HEK293 (cell line): ENCODE measurements around the gene TXNDC15.

ENCODE experiments used
- GLIS1 ChIP-seq: fragments of 450-650 bp; formaldehyde crosslinking; IDR thresholded peaks from 2 replicates; pipeline ENCODE4 v1.5.1; 2016; ENCODE audit warnings: missing biosample characterization, missing genetic modification characterization
- KLF7 ChIP-seq: fragments of 450-650 bp; formaldehyde crosslinking; IDR thresholded peaks from 2 replicates; pipeline ENCODE4 v1.5.1; 2016; ENCODE audit warnings: missing biosample characterization, missing genetic modification characterization, borderline replicate concordance
- WT1 ChIP-seq: fragments of 450-650 bp; formaldehyde crosslinking; IDR thresholded peaks from 2 replicates; pipeline ENCODE4 v1.5.1; 2016; ENCODE audit warnings: missing biosample characterization, missing genetic modification characterization
- ZBTB21 ChIP-seq: fragments of 450-650 bp; formaldehyde crosslinking; IDR thresholded peaks from 2 replicates; pipeline ENCODE4 v1.5.1; 2017; ENCODE audit warnings: missing biosample characterization, missing genetic modification characterization
- ZEB2 ChIP-seq: fragments of 450-650 bp; formaldehyde crosslinking; IDR thresholded peaks from 2 replicates; pipeline ENCODE4 v1.5.1; 2016; ENCODE audit warnings: missing biosample characterization, missing genetic modification characterization
- ZFP41 ChIP-seq: fragments of 450-650 bp; formaldehyde crosslinking; IDR thresholded peaks from 2 replicates; pipeline ENCODE4 v1.5.1; 2016; ENCODE audit warnings: missing biosample characterization, missing genetic modification characterization, borderline replicate concordance
- ZFP69B ChIP-seq: fragments of 450-650 bp; formaldehyde crosslinking; IDR thresholded peaks from 2 replicates; pipeline ENCODE4 v1.5.1; 2016; ENCODE audit warnings: missing biosample characterization, missing genetic modification characterization
- ZNF132 ChIP-seq: fragments of 450-650 bp; formaldehyde crosslinking; IDR thresholded peaks from 2 replicates; pipeline ENCODE4 v1.5.1; 2017; ENCODE audit warnings: missing biosample characterization, missing genetic modification characterization, borderline replicate concordance
- ZNF146 ChIP-seq: fragments of 450-650 bp; formaldehyde crosslinking; IDR thresholded peaks from 2 replicates; pipeline ENCODE4 v1.5.1; 2016; ENCODE audit warnings: missing biosample characterization, missing genetic modification characterization
- ZNF302 ChIP-seq: fragments of 450-650 bp; formaldehyde crosslinking; IDR thresholded peaks from 2 replicates; pipeline ENCODE4 v1.5.1; 2016; ENCODE audit warnings: missing biosample characterization, missing genetic modification characterization, low read depth
- ZNF335 ChIP-seq: fragments of 450-650 bp; formaldehyde crosslinking; conservative IDR thresholded peaks from 2 replicates; pipeline ENCODE4 v1.5.1; 2016; ENCODE audit warnings: missing biosample characterization, missing genetic modification characterization
- ZNF391 ChIP-seq: fragments of 450-650 bp; formaldehyde crosslinking; IDR thresholded peaks from 2 replicates; pipeline ENCODE4 v1.5.1; 2016; ENCODE audit warnings: low read depth, missing biosample characterization, missing genetic modification characterization, borderline replicate concordance
- ZNF529 ChIP-seq: fragments of 450-650 bp; formaldehyde crosslinking; IDR thresholded peaks from 2 replicates; pipeline ENCODE4 v1.5.1; 2017; ENCODE audit warnings: missing genetic modification characterization, missing biosample characterization; ENCODE audit not compliant: insufficient replicate concordance
- ZNF560 ChIP-seq: fragments of 450-650 bp; formaldehyde crosslinking; IDR thresholded peaks from 2 replicates; pipeline ENCODE4 v1.5.1; 2017; ENCODE audit warnings: missing biosample characterization, missing genetic modification characterization, borderline replicate concordance
- ZNF561 ChIP-seq: fragments of 450-650 bp; IDR thresholded peaks from 2 replicates; pipeline ENCODE4 v1.5.1; 2018; ENCODE audit warnings: missing biosample characterization, missing genetic modification characterization, borderline replicate concordance
- ZNF623 ChIP-seq: fragments of 450-650 bp; formaldehyde crosslinking; IDR thresholded peaks from 2 replicates; pipeline ENCODE4 v1.5.1; 2016; ENCODE audit warnings: missing biosample characterization, missing genetic modification characterization
- ZNF791 ChIP-seq: fragments of 450-650 bp; formaldehyde crosslinking; IDR thresholded peaks from 2 replicates; pipeline ENCODE4 v1.5.1; 2016; ENCODE audit warnings: missing biosample characterization, missing genetic modification characterization
- ZSCAN23 ChIP-seq: fragments of 450-650 bp; formaldehyde crosslinking; IDR thresholded peaks from 2 replicates; pipeline ENCODE4 v1.5.1; 2016; ENCODE audit warnings: missing biosample characterization, missing genetic modification characterization
- ZSCAN30 ChIP-seq: fragments of 450-650 bp; IDR thresholded peaks from 2 replicates; pipeline ENCODE4 v1.5.1; 2018; ENCODE audit warnings: missing biosample characterization, mild to moderate bottlenecking, missing genetic modification characterization, moderate library complexity
- TF ChIP-seq, protein P1 (sequence below): fragments of 450-650 bp; formaldehyde crosslinking; IDR thresholded peaks from 2 replicates; pipeline ENCODE4 v1.5.1; 2016; ENCODE audit warnings: missing biosample characterization, missing genetic modification characterization
- TF ChIP-seq, protein P2 (sequence below): fragments of 450-650 bp; formaldehyde crosslinking; IDR thresholded peaks from 2 replicates; pipeline ENCODE4 v1.5.1; 2017; ENCODE audit warnings: missing biosample characterization, missing genetic modification characterization
- TF ChIP-seq, protein P3 (sequence below): fragments of 450-650 bp; formaldehyde crosslinking; IDR thresholded peaks from 2 replicates; pipeline ENCODE4 v1.5.1; 2016; ENCODE audit warnings: missing biosample characterization, missing genetic modification characterization
- TF ChIP-seq, protein P4 (sequence below): fragments of 450-650 bp; formaldehyde crosslinking; IDR thresholded peaks from 2 replicates; pipeline ENCODE4; 2016; ENCODE audit warnings: missing biosample characterization, missing genetic modification characterization
- TF ChIP-seq, protein P5 (sequence below): fragments of 450-650 bp; formaldehyde crosslinking; IDR thresholded peaks from 2 replicates; pipeline ENCODE4 v1.5.1; 2016; ENCODE audit warnings: missing biosample characterization, missing genetic modification characterization, borderline replicate concordance
- TF ChIP-seq, protein P6 (sequence below): fragments of 450-650 bp; IDR thresholded peaks from 2 replicates; pipeline ENCODE4 v1.5.1; 2018; ENCODE audit warnings: missing biosample characterization, missing genetic modification characterization

TXNDC15 gene

DNA sequence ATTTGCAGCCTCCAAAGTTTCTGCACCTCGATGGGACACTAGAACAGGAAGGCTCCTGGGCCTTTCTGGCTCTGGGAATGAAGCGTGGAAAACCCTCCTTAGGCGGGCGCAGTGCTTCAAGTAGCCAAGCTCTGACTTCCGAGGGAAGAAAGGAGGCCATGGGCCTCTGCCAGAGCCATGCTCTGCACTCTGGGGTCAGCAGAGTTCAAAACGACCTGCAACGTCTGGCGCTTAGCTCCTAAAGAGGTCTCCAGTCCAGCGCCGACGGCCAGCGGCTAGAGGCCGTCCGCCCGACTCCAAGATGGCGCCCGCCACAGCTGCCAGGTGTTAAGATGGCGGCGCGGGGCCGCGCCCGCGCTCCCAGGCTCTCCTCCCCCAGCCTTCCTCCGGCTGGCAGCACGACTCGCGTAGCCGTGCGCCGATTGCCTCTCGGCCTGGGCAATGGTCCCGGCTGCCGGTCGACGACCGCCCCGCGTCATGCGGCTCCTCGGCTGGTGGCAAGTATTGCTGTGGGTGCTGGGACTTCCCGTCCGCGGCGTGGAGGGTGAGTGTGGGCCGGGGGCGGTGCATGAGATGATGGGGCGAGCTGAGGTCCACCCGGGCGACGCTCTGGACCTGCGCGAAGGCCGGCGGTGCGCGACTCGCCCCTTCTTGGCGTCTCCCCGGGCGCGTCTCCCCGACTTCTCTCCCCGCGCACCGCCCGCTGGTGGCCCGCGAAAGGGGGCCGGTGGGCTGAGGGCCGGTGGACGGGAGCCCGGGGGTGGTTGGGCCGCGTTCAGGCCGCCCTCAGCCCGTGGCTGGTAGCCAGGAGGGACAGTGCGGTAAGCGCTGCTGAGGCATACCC, at the start of gene TXNDC15 (continued):
- TF ChIP-seq ZNF561 (tag by site-specific recombination) (0 out of 2 replicates have a peak, but pooled peaks have one; percentile 66), ZNF623 (tag by site-specific recombination) (no peak), ZNF302 (tag by site-specific recombination) (no peak), ZSCAN30 (tag by site-specific recombination) (peak; percentile 85; the same call in 1 of the 2 replicates), ZFP69B (tag by site-specific recombination) (peak; percentile 73), KLF7 (tag by site-specific recombination) (peak; percentile 78; the same call in 1 of the 2 replicates), ZNF335 (tag by site-specific recombination) (peak; percentile 84), ZNF391 (peak; percentile 71; the same call in 1 of the 2 replicates), ZNF529 (tag by site-specific recombination) (no peak), ZNF146 (tag by site-specific recombination) (peak; percentile 52; the same call in 1 of the 2 replicates), ZFP41 (0 out of 2 replicates have a peak, but pooled peaks have one; percentile 58), ZNF560 (tag by site-specific recombination) (0 out of 2 replicates have a peak, but pooled peaks have one; percentile 34), ZBTB21 (tag by site-specific recombination) (peak; percentile 49; the same call in 1 of the 2 replicates), ZNF791 (tag by site-specific recombination) (no peak), WT1 (tag by site-specific recombination) (peak; percentile 59), ZNF132 (no peak), ZSCAN23 (tag by site-specific recombination) (peak; percentile 65; the same call in 1 of the 2 replicates), ZEB2 (peak; percentile 92), GLIS1 (tag by site-specific recombination) (peak; percentile 31; the same call in 1 of the 2 replicates)
- TF ChIP-seq, protein P1, sequence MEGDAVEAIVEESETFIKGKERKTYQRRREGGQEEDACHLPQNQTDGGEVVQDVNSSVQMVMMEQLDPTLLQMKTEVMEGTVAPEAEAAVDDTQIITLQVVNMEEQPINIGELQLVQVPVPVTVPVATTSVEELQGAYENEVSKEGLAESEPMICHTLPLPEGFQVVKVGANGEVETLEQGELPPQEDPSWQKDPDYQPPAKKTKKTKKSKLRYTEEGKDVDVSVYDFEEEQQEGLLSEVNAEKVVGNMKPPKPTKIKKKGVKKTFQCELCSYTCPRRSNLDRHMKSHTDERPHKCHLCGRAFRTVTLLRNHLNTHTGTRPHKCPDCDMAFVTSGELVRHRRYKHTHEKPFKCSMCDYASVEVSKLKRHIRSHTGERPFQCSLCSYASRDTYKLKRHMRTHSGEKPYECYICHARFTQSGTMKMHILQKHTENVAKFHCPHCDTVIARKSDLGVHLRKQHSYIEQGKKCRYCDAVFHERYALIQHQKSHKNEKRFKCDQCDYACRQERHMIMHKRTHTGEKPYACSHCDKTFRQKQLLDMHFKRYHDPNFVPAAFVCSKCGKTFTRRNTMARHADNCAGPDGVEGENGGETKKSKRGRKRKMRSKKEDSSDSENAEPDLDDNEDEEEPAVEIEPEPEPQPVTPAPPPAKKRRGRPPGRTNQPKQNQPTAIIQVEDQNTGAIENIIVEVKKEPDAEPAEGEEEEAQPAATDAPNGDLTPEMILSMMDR: peak; percentile 31
- TF ChIP-seq, protein P2, sequence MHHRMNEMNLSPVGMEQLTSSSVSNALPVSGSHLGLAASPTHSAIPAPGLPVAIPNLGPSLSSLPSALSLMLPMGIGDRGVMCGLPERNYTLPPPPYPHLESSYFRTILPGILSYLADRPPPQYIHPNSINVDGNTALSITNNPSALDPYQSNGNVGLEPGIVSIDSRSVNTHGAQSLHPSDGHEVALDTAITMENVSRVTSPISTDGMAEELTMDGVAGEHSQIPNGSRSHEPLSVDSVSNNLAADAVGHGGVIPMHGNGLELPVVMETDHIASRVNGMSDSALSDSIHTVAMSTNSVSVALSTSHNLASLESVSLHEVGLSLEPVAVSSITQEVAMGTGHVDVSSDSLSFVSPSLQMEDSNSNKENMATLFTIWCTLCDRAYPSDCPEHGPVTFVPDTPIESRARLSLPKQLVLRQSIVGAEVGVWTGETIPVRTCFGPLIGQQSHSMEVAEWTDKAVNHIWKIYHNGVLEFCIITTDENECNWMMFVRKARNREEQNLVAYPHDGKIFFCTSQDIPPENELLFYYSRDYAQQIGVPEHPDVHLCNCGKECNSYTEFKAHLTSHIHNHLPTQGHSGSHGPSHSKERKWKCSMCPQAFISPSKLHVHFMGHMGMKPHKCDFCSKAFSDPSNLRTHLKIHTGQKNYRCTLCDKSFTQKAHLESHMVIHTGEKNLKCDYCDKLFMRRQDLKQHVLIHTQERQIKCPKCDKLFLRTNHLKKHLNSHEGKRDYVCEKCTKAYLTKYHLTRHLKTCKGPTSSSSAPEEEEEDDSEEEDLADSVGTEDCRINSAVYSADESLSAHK (tag by site-specific recombination): peak; percentile 45; the same call in 1 of the 2 replicates
- TF ChIP-seq, protein P3, sequence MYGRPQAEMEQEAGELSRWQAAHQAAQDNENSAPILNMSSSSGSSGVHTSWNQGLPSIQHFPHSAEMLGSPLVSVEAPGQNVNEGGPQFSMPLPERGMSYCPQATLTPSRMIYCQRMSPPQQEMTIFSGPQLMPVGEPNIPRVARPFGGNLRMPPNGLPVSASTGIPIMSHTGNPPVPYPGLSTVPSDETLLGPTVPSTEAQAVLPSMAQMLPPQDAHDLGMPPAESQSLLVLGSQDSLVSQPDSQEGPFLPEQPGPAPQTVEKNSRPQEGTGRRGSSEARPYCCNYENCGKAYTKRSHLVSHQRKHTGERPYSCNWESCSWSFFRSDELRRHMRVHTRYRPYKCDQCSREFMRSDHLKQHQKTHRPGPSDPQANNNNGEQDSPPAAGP (tag by site-specific recombination): peak; percentile 86
- TF ChIP-seq, protein P4, sequence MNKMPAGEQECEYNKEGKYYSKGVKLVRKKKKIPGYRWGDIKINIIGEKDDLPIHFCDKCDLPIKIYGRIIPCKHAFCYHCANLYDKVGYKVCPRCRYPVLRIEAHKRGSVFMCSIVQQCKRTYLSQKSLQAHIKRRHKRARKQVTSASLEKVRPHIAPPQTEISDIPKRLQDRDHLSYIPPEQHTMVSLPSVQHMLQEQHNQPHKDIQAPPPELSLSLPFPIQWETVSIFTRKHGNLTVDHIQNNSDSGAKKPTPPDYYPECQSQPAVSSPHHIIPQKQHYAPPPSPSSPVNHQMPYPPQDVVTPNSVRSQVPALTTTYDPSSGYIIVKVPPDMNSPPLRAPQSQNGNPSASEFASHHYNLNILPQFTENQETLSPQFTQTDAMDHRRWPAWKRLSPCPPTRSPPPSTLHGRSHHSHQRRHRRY (tag by site-specific recombination): 0 out of 2 replicates have a peak, but pooled peaks have one; percentile 26
- TF ChIP-seq, protein P5, sequence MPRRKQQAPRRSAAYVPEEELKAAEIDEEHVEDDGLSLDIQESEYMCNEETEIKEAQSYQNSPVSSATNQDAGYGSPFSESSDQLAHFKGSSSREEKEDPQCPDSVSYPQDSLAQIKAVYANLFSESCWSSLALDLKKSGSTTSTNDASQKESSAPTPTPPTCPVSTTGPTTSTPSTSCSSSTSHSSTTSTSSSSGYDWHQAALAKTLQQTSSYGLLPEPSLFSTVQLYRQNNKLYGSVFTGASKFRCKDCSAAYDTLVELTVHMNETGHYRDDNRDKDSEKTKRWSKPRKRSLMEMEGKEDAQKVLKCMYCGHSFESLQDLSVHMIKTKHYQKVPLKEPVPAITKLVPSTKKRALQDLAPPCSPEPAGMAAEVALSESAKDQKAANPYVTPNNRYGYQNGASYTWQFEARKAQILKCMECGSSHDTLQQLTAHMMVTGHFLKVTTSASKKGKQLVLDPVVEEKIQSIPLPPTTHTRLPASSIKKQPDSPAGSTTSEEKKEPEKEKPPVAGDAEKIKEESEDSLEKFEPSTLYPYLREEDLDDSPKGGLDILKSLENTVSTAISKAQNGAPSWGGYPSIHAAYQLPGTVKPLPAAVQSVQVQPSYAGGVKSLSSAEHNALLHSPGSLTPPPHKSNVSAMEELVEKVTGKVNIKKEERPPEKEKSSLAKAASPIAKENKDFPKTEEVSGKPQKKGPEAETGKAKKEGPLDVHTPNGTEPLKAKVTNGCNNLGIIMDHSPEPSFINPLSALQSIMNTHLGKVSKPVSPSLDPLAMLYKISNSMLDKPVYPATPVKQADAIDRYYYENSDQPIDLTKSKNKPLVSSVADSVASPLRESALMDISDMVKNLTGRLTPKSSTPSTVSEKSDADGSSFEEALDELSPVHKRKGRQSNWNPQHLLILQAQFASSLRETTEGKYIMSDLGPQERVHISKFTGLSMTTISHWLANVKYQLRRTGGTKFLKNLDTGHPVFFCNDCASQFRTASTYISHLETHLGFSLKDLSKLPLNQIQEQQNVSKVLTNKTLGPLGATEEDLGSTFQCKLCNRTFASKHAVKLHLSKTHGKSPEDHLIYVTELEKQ (tag by site-specific recombination): peak; percentile 31; the same call in 1 of the 2 replicates
- TF ChIP-seq, protein P6, sequence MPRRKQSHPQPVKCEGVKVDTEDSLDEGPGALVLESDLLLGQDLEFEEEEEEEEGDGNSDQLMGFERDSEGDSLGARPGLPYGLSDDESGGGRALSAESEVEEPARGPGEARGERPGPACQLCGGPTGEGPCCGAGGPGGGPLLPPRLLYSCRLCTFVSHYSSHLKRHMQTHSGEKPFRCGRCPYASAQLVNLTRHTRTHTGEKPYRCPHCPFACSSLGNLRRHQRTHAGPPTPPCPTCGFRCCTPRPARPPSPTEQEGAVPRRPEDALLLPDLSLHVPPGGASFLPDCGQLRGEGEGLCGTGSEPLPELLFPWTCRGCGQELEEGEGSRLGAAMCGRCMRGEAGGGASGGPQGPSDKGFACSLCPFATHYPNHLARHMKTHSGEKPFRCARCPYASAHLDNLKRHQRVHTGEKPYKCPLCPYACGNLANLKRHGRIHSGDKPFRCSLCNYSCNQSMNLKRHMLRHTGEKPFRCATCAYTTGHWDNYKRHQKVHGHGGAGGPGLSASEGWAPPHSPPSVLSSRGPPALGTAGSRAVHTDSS (tag by site-specific recombination): no peak; the same call in 1 of the 2 replicates
